DOHH2 (cell line): ENCODE measurements around the gene KDELR3.

Source experiments
- H3F3A ChIP-seq: fragments of 200-600 bp; sonication (generic), shearing (Covaris generic); 2 replicates; pipeline ENCODE4 v1.6.0; 2016; ENCODE audit warnings: antibody characterized with exemption, mild to moderate bottlenecking; ENCODE audit not compliant: control insufficient read depth, insufficient read depth
- H3K27ac ChIP-seq: fragments of 200-600 bp; sonication (generic); 2 replicates; pipeline ENCODE4 v1.5.1; 2014; ENCODE audit warnings: low read depth, mild to moderate bottlenecking, low read length, moderate library complexity
- H3K27me3 ChIP-seq: fragments of 200-600 bp; sonication (generic); 2 replicates; pipeline ENCODE4 v1.6.1; 2014; ENCODE audit warnings: mild to moderate bottlenecking, low read length, mixed read lengths; ENCODE audit not compliant: control insufficient read depth
- H3K36me3 ChIP-seq: fragments of 200-600 bp; sonication (generic); 2 replicates; pipeline ENCODE4 v1.6.1; 2014; ENCODE audit warnings: mild to moderate bottlenecking, low read length, moderate library complexity, mixed read lengths; ENCODE audit not compliant: control insufficient read depth
- H3K4me1 ChIP-seq: fragments of 200-600 bp; sonication (generic); 2 replicates; pipeline ENCODE4 v1.6.1; 2014; ENCODE audit warnings: mild to moderate bottlenecking, low read length, mixed read lengths; ENCODE audit not compliant: control insufficient read depth
- H3K4me2 ChIP-seq: fragments of 200-600 bp; sonication (generic); 2 replicates; pipeline ENCODE4 v1.6.0; 2014; ENCODE audit warnings: mild to moderate bottlenecking, low read length, moderate library complexity
- H3K4me3 ChIP-seq: fragments of 200-600 bp; sonication (generic); 2 replicates; pipeline ENCODE4 v1.5.1; 2014; ENCODE audit warnings: mild to moderate bottlenecking, low read length, mixed read lengths
- H3K79me2 ChIP-seq: fragments of 200-600 bp; sonication (generic); 2 replicates; pipeline ENCODE4 v1.6.1; 2014; ENCODE audit warnings: mild to moderate bottlenecking, low read length, mixed read lengths; ENCODE audit not compliant: control insufficient read depth
- H3K9me2 ChIP-seq: fragments of 200-600 bp; sonication (generic); replicated peaks from 2 replicates; pipeline ENCODE4 v1.6.1; 2014; ENCODE audit warnings: mild to moderate bottlenecking, low read length, mixed read lengths; ENCODE audit not compliant: control insufficient read depth
- H3K9me3 ChIP-seq: fragments of 200-600 bp; sonication (generic); 2 replicates; pipeline ENCODE4 v1.6.1; 2014; ENCODE audit warnings: antibody characterized with exemption, low read length, mixed read lengths; ENCODE audit not compliant: control insufficient read depth, insufficient read depth
- H4K20me1 ChIP-seq: fragments of 200-600 bp; sonication (generic); 2 replicates; pipeline ENCODE4 v1.6.0; 2014; ENCODE audit warnings: low read depth, mild to moderate bottlenecking, antibody characterized with exemption, low read length, moderate library complexity; ENCODE audit not compliant: control insufficient read depth, insufficient read depth
- EZH2phosphoT487 ChIP-seq: fragments of 200-600 bp; sonication (generic); IDR thresholded peaks from 2 replicates; pipeline ENCODE4 v1.6.1; 2017; ENCODE audit warnings: borderline replicate concordance, mild to moderate bottlenecking, antibody characterized with exemption, low read length, moderate library complexity, mixed read lengths
- TF ChIP-seq, protein P1 (sequence below): fragments of 200-600 bp; sonication (generic); IDR thresholded peaks from one replicate; pipeline ENCODE4 v1.5.1; 2014; ENCODE audit warnings: antibody characterized with exemption, mild to moderate bottlenecking, low read depth, low read length; ENCODE audit not compliant: poor library complexity, severe bottlenecking

The KDELR3 gene

GRCh38 chr22:38444783-38445182 is 23.1 kb upstream of the KDELR3 start:
- H4K20me1 ChIP-seq, result no peaks in the 10 kb centered on the region

DNA sequence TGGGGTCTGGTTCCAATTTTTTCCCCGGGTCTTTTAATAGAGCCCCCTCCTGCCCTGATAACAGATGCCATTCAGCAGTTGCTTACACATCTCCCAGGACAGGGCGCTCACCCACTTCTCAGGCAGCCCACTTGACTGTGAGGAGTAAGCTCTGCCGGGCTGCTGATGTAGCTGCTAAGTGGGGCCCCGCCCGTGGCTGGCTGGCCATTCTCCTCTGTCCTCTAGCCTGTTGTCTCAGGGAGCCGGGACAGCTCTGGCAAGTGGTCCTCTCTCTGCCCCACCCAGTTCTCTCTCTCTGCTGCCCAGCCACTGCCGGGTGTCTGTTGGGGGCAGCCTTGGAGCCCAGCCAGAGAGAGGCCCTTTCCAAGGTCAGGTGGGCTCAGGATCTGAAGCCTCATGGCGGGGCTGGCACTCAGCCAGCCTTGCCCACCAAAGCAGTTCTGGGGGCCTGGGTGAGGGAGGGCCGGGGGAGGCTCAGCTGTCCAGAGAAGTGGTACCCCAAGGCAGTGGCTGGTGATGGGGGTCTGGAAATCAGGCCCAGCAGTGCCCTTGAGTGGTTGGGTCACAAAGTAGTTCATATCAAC is 21.8 kb upstream of the KDELR3 start:
- Histone ChIP-seq H4K20me1 (no peaks in the 10 kb centered on the region), H3K27ac (no peak overlapping the region), H3F3A (no peaks in the 10 kb centered on the region), H3K4me1 (no peaks in the 10 kb centered on the region), H3K4me3 (no peak overlapping the region), H3K79me2 (no peaks in the 10 kb centered on the region), H3K36me3 (no peaks in the 10 kb centered on the region), H3K9me2 (no peaks in the 10 kb centered on the region), H3K4me2 (no peak overlapping the region), H3K9me3 (no peaks in the 10 kb centered on the region), H3K27me3 (peaks cover 6% of the 10 kb centered on the region)
- TF ChIP-seq, protein P1, sequence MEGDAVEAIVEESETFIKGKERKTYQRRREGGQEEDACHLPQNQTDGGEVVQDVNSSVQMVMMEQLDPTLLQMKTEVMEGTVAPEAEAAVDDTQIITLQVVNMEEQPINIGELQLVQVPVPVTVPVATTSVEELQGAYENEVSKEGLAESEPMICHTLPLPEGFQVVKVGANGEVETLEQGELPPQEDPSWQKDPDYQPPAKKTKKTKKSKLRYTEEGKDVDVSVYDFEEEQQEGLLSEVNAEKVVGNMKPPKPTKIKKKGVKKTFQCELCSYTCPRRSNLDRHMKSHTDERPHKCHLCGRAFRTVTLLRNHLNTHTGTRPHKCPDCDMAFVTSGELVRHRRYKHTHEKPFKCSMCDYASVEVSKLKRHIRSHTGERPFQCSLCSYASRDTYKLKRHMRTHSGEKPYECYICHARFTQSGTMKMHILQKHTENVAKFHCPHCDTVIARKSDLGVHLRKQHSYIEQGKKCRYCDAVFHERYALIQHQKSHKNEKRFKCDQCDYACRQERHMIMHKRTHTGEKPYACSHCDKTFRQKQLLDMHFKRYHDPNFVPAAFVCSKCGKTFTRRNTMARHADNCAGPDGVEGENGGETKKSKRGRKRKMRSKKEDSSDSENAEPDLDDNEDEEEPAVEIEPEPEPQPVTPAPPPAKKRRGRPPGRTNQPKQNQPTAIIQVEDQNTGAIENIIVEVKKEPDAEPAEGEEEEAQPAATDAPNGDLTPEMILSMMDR, result no peak
- no peak for TF ChIP-seq EZH2phosphoT487

More at GRCh38 chr22:38444783-38445182, 23.1 kb upstream of the KDELR3 start:
- H3K9me2 ChIP-seq, result no peaks in the 10 kb centered on the region
- H3K9me3 ChIP-seq, result no peaks in the 10 kb centered on the region
- H3K4me3 ChIP-seq, result no peak overlapping the region
- H3K4me2 ChIP-seq, result no peak overlapping the region
- H3K79me2 ChIP-seq, result no peaks in the 10 kb centered on the region
- peaks cover 12% of the 10 kb centered on the region for H3K27me3 ChIP-seq
- no peaks in the 10 kb centered on the region for H3K4me1 ChIP-seq
- H3K36me3 ChIP-seq, result no peaks in the 10 kb centered on the region
- H3K27ac ChIP-seq, result no peak overlapping the region
- no peaks in the 10 kb centered on the region for H3F3A ChIP-seq
- TF ChIP-seq EZH2phosphoT487, result no peak
- TF ChIP-seq, protein P1, result no peak

- H3K9me3 ChIP-seq, result no peaks in the 10 kb centered on the region
- TF ChIP-seq, protein P1, result no peak
- TF ChIP-seq EZH2phosphoT487, result no peak
- no peaks in the 10 kb centered on the region for H3K4me1 ChIP-seq
- H3K27me3 ChIP-seq, result peaks cover 18% of the 10 kb centered on the region
- H4K20me1 ChIP-seq, result no peaks in the 10 kb centered on the region
- no peaks in the 10 kb centered on the region for H3K79me2 ChIP-seq
- no peak overlapping the region for H3K4me3 ChIP-seq
- no peaks in the 10 kb centered on the region for H3K9me2 ChIP-seq
- H3K36me3 ChIP-seq, result no peaks in the 10 kb centered on the region
- H3F3A ChIP-seq, result no peaks in the 10 kb centered on the region
- no peak overlapping the region for H3K27ac ChIP-seq
- H3K4me2 ChIP-seq, result no peak overlapping the region
Measured at GRCh38 chr22:38448945-38449745, 18.8 kb upstream of the KDELR3 start.
